Keratinocyte (primary cell): ENCODE results near the gene NMNAT1. TPM values are rescaled to one million over a fixed set of nuclear protein-coding genes. Genes with fewer than 3 reads are reported as not detected.

Experiments used
- DNase-seq: peaks from one replicate; pipeline ENCODE4 v3.0.0-alpha.2; 2011; ENCODE audit warnings: low read depth, missing footprints, low spot score
- FAIRE-seq: peaks from 2 replicates; lab custom pipeline; 2011; peaks lifted over from hg19 to GRCh38; lab: Jason Lieb, UNC
- H2AFZ ChIP-seq: 2 replicates; pipeline ENCODE4 v1.6.0; 2012; ENCODE audit warnings: low read length, control low read depth, inconsistent platforms; ENCODE audit not compliant: control insufficient read depth
- H3K27ac ChIP-seq: 2 replicates; pipeline ENCODE4 v1.5.1; 2011; ENCODE audit warnings: low read length; ENCODE audit not compliant: control insufficient read depth, insufficient read depth
- H3K27me3 ChIP-seq: 3 replicates; pipeline ENCODE4 v1.6.0; 2011; ENCODE audit warnings: low read length; ENCODE audit not compliant: control insufficient read depth, insufficient read depth; ENCODE audit errors: extremely low read depth
- H3K36me3 ChIP-seq, 2 experiments: 2 replicates in 1 of 2; 3 replicates in 1 of 2; pipeline ENCODE4 v1.5.1; 2011; ENCODE audit warnings: low read length in 2 of 2, mild to moderate bottlenecking in 1 of 2; ENCODE audit not compliant: control insufficient read depth in 2 of 2, insufficient read depth in 2 of 2; ENCODE audit errors: extremely low read depth in 1 of 2
- H3K4me1 ChIP-seq: 3 replicates; pipeline ENCODE4 v1.5.1; 2011; ENCODE audit warnings: low read length; ENCODE audit not compliant: control insufficient read depth, insufficient read depth; ENCODE audit errors: extremely low read depth
- H3K4me2 ChIP-seq: 3 replicates; pipeline ENCODE4 v1.6.0; 2011; ENCODE audit warnings: low read depth, low read length; ENCODE audit not compliant: control insufficient read depth, insufficient read depth; ENCODE audit errors: extremely low read depth
- H3K4me3 ChIP-seq, 3 experiments: fragments of 200-600 bp in 1 of 3; sonication (generic) in 1 of 3; 2 replicates in 2 of 3; 3 replicates in 1 of 3; pipeline ENCODE4 v1.5.1; 2011 to 2016; ENCODE audit warnings: low read length in 3 of 3, mild to moderate bottlenecking in 3 of 3, control low read depth in 2 of 3, inconsistent platforms in 1 of 3, low read depth in 1 of 3, mixed read lengths in 1 of 3, mixed run types in 1 of 3, moderate library complexity in 1 of 3; ENCODE audit not compliant: control insufficient read depth in 2 of 3, insufficient read depth in 2 of 3; ENCODE audit errors: extremely low read depth in 1 of 3
- H3K79me2 ChIP-seq: 2 replicates; pipeline ENCODE4 v1.6.0; 2012; ENCODE audit warnings: low read length; ENCODE audit not compliant: control insufficient read depth, insufficient read depth
- H3K9ac ChIP-seq: 3 replicates; pipeline ENCODE4 v1.6.0; 2011; ENCODE audit warnings: low read length; ENCODE audit not compliant: control insufficient read depth, insufficient read depth; ENCODE audit errors: extremely low read depth
- H3K9me1 ChIP-seq: 3 replicates; pipeline ENCODE4 v1.6.0; 2011; ENCODE audit warnings: low read length; ENCODE audit not compliant: control insufficient read depth, insufficient read depth; ENCODE audit errors: extremely low read depth
- H3K9me3 ChIP-seq: 2 replicates; pipeline ENCODE4 v1.5.1; 2012; ENCODE audit warnings: low read depth, low read length; ENCODE audit not compliant: control insufficient read depth
- H4K20me1 ChIP-seq: 3 replicates; pipeline ENCODE4 v1.6.0; 2011; ENCODE audit warnings: low read length; ENCODE audit not compliant: control insufficient read depth, insufficient read depth; ENCODE audit errors: extremely low read depth
- CTCF ChIP-seq, 3 experiments: IDR thresholded peaks in 1 of 3; conservative IDR thresholded peaks in 1 of 3; optimal IDR thresholded peaks in 1 of 3; 2 replicates in 2 of 3; 3 replicates in 1 of 3; pipeline versions ENCODE3 to v1.5.1; 2011; ENCODE audit warnings: low read length in 3 of 3, mild to moderate bottlenecking in 3 of 3, moderate library complexity in 2 of 3, control low read depth in 1 of 3, inconsistent platforms in 1 of 3; ENCODE audit not compliant: insufficient read depth in 2 of 3; ENCODE audit errors: extremely low read depth in 1 of 3
- EZH2 ChIP-seq: IDR thresholded peaks from one replicate; pipeline ENCODE4 v1.6.1; 2012; ENCODE audit warnings: inconsistent platforms, mild to moderate bottlenecking, low read length, moderate library complexity
- dilution Hi-C: fragments of 300-500 bp; cut with MboI; formaldehyde crosslinking; loops from one replicate; pipeline ENCODE4 v1.7.0; 2020; ENCODE audit warnings: low sequenced_read_pairs; ENCODE audit not compliant: extremely low pct_ligation_motif_present
- polyA plus RNA-seq, 5 experiments: library from polyadenylated mRNA; depleted of rRNA in 3 of 5; stranded (reverse) in 3 of 5; stranded (forward) in 1 of 5; unstranded in 1 of 5; fragments of >200 nt; gene quantifications; 1 replicate in 1 of 5; 2 replicates in 3 of 5; 3 replicates in 1 of 5; pipeline versions ENCODE4 v1.2.1 to v1.2.3, GENCODE V29; 2011 to 2012; ENCODE audit warnings: missing spikeins in 2 of 5, low read depth in 1 of 5, low replicate concordance in 1 of 5

Gene NMNAT1
- polyA plus RNA-seq, 1 donor (not counting 4 experiments of a cell fraction or from before 2014, with no cell fraction given), result 16.2 TPM

- no peaks in the 10 kb centered on the region for H3K36me3 ChIP-seq
- no peaks in the 10 kb centered on the region for H3K9me3 ChIP-seq
- FAIRE-seq (no peak), DNase-seq (no peak)
- H3K4me1 ChIP-seq, result no peaks in the 10 kb centered on the region
- H3K79me2 ChIP-seq, result no peaks in the 10 kb centered on the region
- H3K4me2 ChIP-seq, result no peak overlapping the region
- TF ChIP-seq CTCF (optimal IDR thresholded peaks at IDR 0.05 in 1 of 3, IDR thresholded peaks at IDR 0.05 in 1 of 3, conservative IDR thresholded peaks at IDR 0.05 in 1 of 3; ENCODE audit: extremely low read depth in 1 of 3, insufficient read depth in 2 of 3, low read length in 3 of 3) (no peak), EZH2 (no peak)
- no peaks in the 10 kb centered on the region for H3K27me3 ChIP-seq
- H4K20me1 ChIP-seq, result no peaks in the 10 kb centered on the region
- dilution Hi-C loops, result no loop called here
- no peak overlapping the region for H3K27ac ChIP-seq
- H3K4me3 ChIP-seq, result no peak overlapping the region
- no peak overlapping the region for H2AFZ ChIP-seq
- H3K9ac ChIP-seq, result no peak overlapping the region
- H3K9me1 ChIP-seq, result no peaks in the 10 kb centered on the region
Measured at GRCh38 chr1:9990944-9991343, 47.7 kb downstream of the NMNAT1 start.

GRCh38 chr1:9992910-9993309 is 49.6 kb downstream of the NMNAT1 start:
- H3K9me1 ChIP-seq, result no peaks in the 10 kb centered on the region
- no peak overlapping the region for H3K4me3 ChIP-seq
- no peaks in the 10 kb centered on the region for H4K20me1 ChIP-seq
- FAIRE-seq, result no peak
- dilution Hi-C loops, result no loop called here
- DNase-seq, result no peak
- no peak overlapping the region for H3K4me2 ChIP-seq
- no peak overlapping the region for H2AFZ ChIP-seq
- TF ChIP-seq EZH2 (no peak), CTCF (optimal IDR thresholded peaks at IDR 0.05 in 1 of 3, IDR thresholded peaks at IDR 0.05 in 1 of 3, conservative IDR thresholded peaks at IDR 0.05 in 1 of 3; ENCODE audit: extremely low read depth in 1 of 3, insufficient read depth in 2 of 3, low read length in 3 of 3) (no peak)
- H3K9ac ChIP-seq, result no peak overlapping the region
- peaks cover 2% of the 10 kb centered on the region for H3K4me1 ChIP-seq
- no peak overlapping the region for H3K27ac ChIP-seq
- no peaks in the 10 kb centered on the region for H3K9me3 ChIP-seq
- H3K27me3 ChIP-seq, result peaks cover 12% of the 10 kb centered on the region
- H3K36me3 ChIP-seq, result no peaks in the 10 kb centered on the region
- H3K79me2 ChIP-seq, result no peaks in the 10 kb centered on the region
